H1 (cell line): Measurements from ENCODE around the gene AFF1. TPM values are rescaled to one million over a fixed set of nuclear protein-coding genes. Genes with fewer than 3 reads are reported as not detected.

Source experiments
- CTCF ChIA-PET: fragments of 300-600 bp; sonication (Branson Sonifier 250); formaldehyde crosslinking; loops from one replicate; lab custom pipeline; 2021; ENCODE audit not compliant: partially characterized antibody; lab: Charles Lee
- POLR2A ChIA-PET: fragments of 300-600 bp; sonication (Branson Sonifier 250); formaldehyde crosslinking; loops from one replicate; lab custom pipeline; 2021; ENCODE audit warnings: inconsistent platforms; ENCODE audit not compliant: partially characterized antibody; lab: Charles Lee
- DNase-seq, 2 experiments: peaks; one replicate each; pipeline versions ENCODE4 v3.0.0 to v3.0.0-alpha.2; 2010 to 2022; ENCODE audit warnings: low spot score in 2 of 2, low read depth in 1 of 2, mixed read lengths in 1 of 2
- FAIRE-seq: peaks from 2 replicates; lab custom pipeline; 2011; peaks lifted over from hg19 to GRCh38; lab: Jason Lieb, UNC
- H2AFZ ChIP-seq: 2 replicates; pipeline ENCODE4 v1.8.1; 2012; ENCODE audit warnings: low read length, inconsistent platforms
- H2AK5ac ChIP-seq: 2 replicates; pipeline ENCODE4 v1.6.1; 2013; ENCODE audit warnings: low read depth, low read length
- H2BK120ac ChIP-seq: replicated peaks from 2 replicates; pipeline ENCODE3; 2013; ENCODE audit warnings: low read depth, low read length, inconsistent platforms
- H2BK12ac ChIP-seq: 2 replicates; pipeline ENCODE4 v1.6.1; 2013; ENCODE audit warnings: low read depth, low read length
- H2BK15ac ChIP-seq: 2 replicates; pipeline ENCODE4 v1.6.1; 2013; ENCODE audit warnings: low read length
- H2BK20ac ChIP-seq: 2 replicates; pipeline ENCODE4 v1.6.1; 2013; ENCODE audit warnings: low read length
- H2BK5ac ChIP-seq: 2 replicates; pipeline ENCODE4 v1.6.1; 2013; ENCODE audit warnings: low read depth, low read length
- H3K14ac ChIP-seq: 2 replicates; pipeline ENCODE4 v1.6.1; 2013; ENCODE audit warnings: inconsistent platforms; ENCODE audit not compliant: insufficient read length
- H3K18ac ChIP-seq: 2 replicates; pipeline ENCODE4 v1.6.1; 2013; ENCODE audit warnings: low read length; ENCODE audit errors: extremely low read depth
- H3K23ac ChIP-seq: 2 replicates; pipeline ENCODE4 v1.6.1; 2013; ENCODE audit warnings: inconsistent platforms; ENCODE audit not compliant: insufficient read length
- H3K23me2 ChIP-seq: 2 replicates; pipeline ENCODE4 v1.6.1; 2013; ENCODE audit warnings: low read depth, low read length
- H3K27ac ChIP-seq: 2 replicates; pipeline ENCODE4 v1.6.1; 2011; ENCODE audit warnings: low read depth, low read length, inconsistent platforms
- H3K27me3 ChIP-seq, 4 experiments: replicated peaks in 1 of 4; 1 replicate in 1 of 4; 2 replicates in 3 of 4; pipeline versions ENCODE4 v1.6.1 to v1.8.1; 2011 to 2013; ENCODE audit warnings: low read length in 3 of 4, mild to moderate bottlenecking in 3 of 4, inconsistent platforms in 2 of 4, mixed read lengths in 2 of 4, moderate library complexity in 1 of 4; ENCODE audit not compliant: control insufficient read depth in 3 of 4, insufficient read depth in 3 of 4; ENCODE audit errors: extremely low read depth in 1 of 4
- H3K36me3 ChIP-seq, 4 experiments: 2 replicates each; pipeline versions ENCODE4 v1.6.1 to v1.8.1; 2011 to 2013; ENCODE audit warnings: mild to moderate bottlenecking in 4 of 4, low read length in 3 of 4, moderate library complexity in 2 of 4, control low read depth in 1 of 4, inconsistent platforms in 1 of 4; ENCODE audit not compliant: insufficient read depth in 4 of 4, control insufficient read depth in 2 of 4
- H3K4ac ChIP-seq: replicated peaks from 2 replicates; pipeline ENCODE3; 2013; ENCODE audit warnings: low read length, low read depth, mixed read lengths, inconsistent platforms; ENCODE audit not compliant: insufficient read length
- H3K4me1 ChIP-seq, 4 experiments: replicated peaks in 1 of 4; 1 replicate in 1 of 4; 2 replicates in 3 of 4; pipeline versions ENCODE4 v1.6.1 to v1.8.1; 2011 to 2013; ENCODE audit warnings: low read length in 3 of 4, inconsistent platforms in 2 of 4, mixed read lengths in 1 of 4; ENCODE audit not compliant: insufficient read depth in 4 of 4, control insufficient read depth in 3 of 4
- H3K4me2 ChIP-seq, 2 experiments: 2 replicates each; pipeline versions ENCODE4 v1.6.1 to v1.8.1; 2011 to 2013; ENCODE audit warnings: low read depth in 2 of 2, low read length in 2 of 2, control low read depth in 1 of 2, inconsistent platforms in 1 of 2, mild to moderate bottlenecking in 1 of 2; ENCODE audit not compliant: insufficient read depth in 1 of 2
- H3K4me3 ChIP-seq, 4 experiments: fragments of 200-600, 300-600 bp in 1 of 4; sonication (generic), shearing (Covaris generic), sonication (Bioruptor Twin) in 1 of 4; 2 replicates each; pipeline versions ENCODE4 v1.5.1 to v1.8.1; 2011 to 2016; ENCODE audit warnings: low read length in 4 of 4, low read depth in 3 of 4, control low read depth in 2 of 4, inconsistent platforms in 2 of 4, mild to moderate bottlenecking in 2 of 4, mixed read lengths in 1 of 4, moderate library complexity in 1 of 4; ENCODE audit not compliant: insufficient read depth in 2 of 4; ENCODE audit errors: extremely low read depth in 1 of 4
- H3K56ac ChIP-seq: replicated peaks from 2 replicates; pipeline ENCODE3; 2013; ENCODE audit warnings: low read depth, mild to moderate bottlenecking, mixed read lengths, low read length, inconsistent platforms; ENCODE audit not compliant: insufficient read length
- H3K79me1 ChIP-seq: 2 replicates; pipeline ENCODE4 v1.6.1; 2013; ENCODE audit warnings: low read depth, low read length, control low read depth
- H3K79me2 ChIP-seq, 2 experiments: 2 replicates each; pipeline versions ENCODE4 v1.6.1 to v1.8.1; 2012 to 2013; ENCODE audit warnings: low read length in 2 of 2, mild to moderate bottlenecking in 2 of 2, inconsistent platforms in 1 of 2; ENCODE audit not compliant: insufficient read depth in 2 of 2, control insufficient read depth in 1 of 2
- H3K9ac ChIP-seq, 4 experiments: replicated peaks in 1 of 4; 1 replicate in 1 of 4; 2 replicates in 3 of 4; pipeline versions ENCODE4 v1.6.1 to v1.8.1; 2011 to 2013; ENCODE audit warnings: low read depth in 3 of 4, low read length in 3 of 4, control low read depth in 2 of 4, mild to moderate bottlenecking in 2 of 4, moderate library complexity in 2 of 4, inconsistent platforms in 1 of 4; ENCODE audit errors: extremely low read depth in 1 of 4
- H3K9me3 ChIP-seq, 2 experiments: 2 replicates each; pipeline versions ENCODE4 v1.6.1 to v1.8.1; 2012 to 2013; ENCODE audit warnings: mild to moderate bottlenecking in 2 of 2, moderate library complexity in 2 of 2, control low read depth in 1 of 2, inconsistent platforms in 1 of 2, low read depth in 1 of 2, low read length in 1 of 2, mixed read lengths in 1 of 2; ENCODE audit not compliant: insufficient read depth in 2 of 2
- H4K20me1 ChIP-seq, 2 experiments: replicated peaks in 1 of 2; 2 replicates each; pipeline versions ENCODE3 to v1.8.1; 2011 to 2013; ENCODE audit warnings: inconsistent platforms in 2 of 2, low read length in 2 of 2, mild to moderate bottlenecking in 1 of 2; ENCODE audit not compliant: insufficient read depth in 2 of 2, control insufficient read depth in 1 of 2
- H4K5ac ChIP-seq: 2 replicates; pipeline ENCODE4 v1.6.1; 2013; ENCODE audit warnings: low read length, low read depth, mixed read lengths, inconsistent platforms; ENCODE audit not compliant: insufficient read length
- H4K8ac ChIP-seq: 2 replicates; pipeline ENCODE4 v1.8.0; 2013; ENCODE audit warnings: mild to moderate bottlenecking, moderate library complexity, low read length, inconsistent platforms; ENCODE audit not compliant: insufficient read depth; ENCODE audit errors: extremely low read depth
- H4K91ac ChIP-seq: replicated peaks from 2 replicates; pipeline ENCODE3; 2013; ENCODE audit warnings: low read length, mixed read lengths, inconsistent platforms; ENCODE audit not compliant: insufficient read length
- ASH2L ChIP-seq: fragments of 200-600, 300-600 bp; sonication (generic); IDR thresholded peaks from one replicate; pipeline ENCODE4 v1.7.1; 2017; ENCODE audit warnings: low read length
- CBX8 ChIP-seq: fragments of 300-800, 300-1000 bp; sonication (generic); IDR thresholded peaks from 2 replicates; pipeline ENCODE4 v1.7.1; 2016; ENCODE audit warnings: low read depth, low read length, borderline replicate concordance
- CHD1 ChIP-seq: IDR thresholded peaks from 2 replicates; pipeline ENCODE4 v1.6.1; 2012; ENCODE audit warnings: low read depth, low read length, improper control_type of control experiment
- FOSL1 ChIP-seq: IDR thresholded peaks from 2 replicates; pipeline ENCODE4 v1.6.1; 2011; ENCODE audit warnings: mild to moderate bottlenecking, low read depth, low read length, moderate library complexity; ENCODE audit not compliant: insufficient read depth
- KDM5A ChIP-seq: fragments of 200-600 bp; IDR thresholded peaks from 2 replicates; pipeline ENCODE4 v1.7.1; 2012; ENCODE audit warnings: mild to moderate bottlenecking, low read length, inconsistent platforms, mixed read lengths
- NRF1 ChIP-seq: IDR thresholded peaks from 2 replicates; pipeline ENCODE4 v1.6.1; 2011; ENCODE audit warnings: mild to moderate bottlenecking, low read depth, low read length, improper control_type of control experiment
- SAP30 ChIP-seq: fragments of 300-600 bp; sonication (generic); IDR thresholded peaks from 2 replicates; pipeline ENCODE4 v1.7.1; 2012; ENCODE audit warnings: low read length, moderate library complexity, mild to moderate bottlenecking, inconsistent platforms; ENCODE audit not compliant: insufficient read depth, insufficient replicate concordance
- SP1 ChIP-seq: IDR thresholded peaks from 2 replicates; pipeline ENCODE4 v1.6.1; 2011; ENCODE audit warnings: low read depth, low read length
- ZNF274 ChIP-seq: IDR thresholded peaks from 2 replicates; pipeline ENCODE4 v1.7.0; 2012; ENCODE audit warnings: low read length, borderline replicate concordance; ENCODE audit errors: extremely low read depth
- WGBS, 2 experiments: shearing (Covaris generic) in 1 of 2; methylation state at CpG; one replicate each; pipeline versions ENCODE4 v1.1.6 to v1.1.7; 2013 to 2015; ENCODE audit warnings: low lambda C conversion rate in 2 of 2, mixed read lengths in 2 of 2, inconsistent platforms in 1 of 2, low coverage in 1 of 2, missing lambda C conversion rate in 1 of 2; ENCODE audit not compliant: insufficient replicate concordance in 2 of 2, insufficient coverage in 1 of 2, insufficient read length in 1 of 2; ENCODE audit errors: extremely low coverage in 1 of 2, missing lambda C conversion rate in 1 of 2; 5-methylcytosine and 5-hydroxymethylcytosine counted together
- polyA plus RNA-seq, 7 experiments: library from polyadenylated mRNA; depleted of rRNA in 3 of 7; stranded (reverse) in 5 of 7; unstranded in 2 of 7; fragments of >200 nt in 5 of 7; fragments of 200-250 nt in 2 of 7; gene quantifications; 1 replicate in 5 of 7; 2 replicates in 1 of 7; 4 replicates in 1 of 7; pipeline versions ENCODE4 v1.2.1 to v1.2.3, GENCODE V29; 2011 to 2013; ENCODE audit warnings: missing spikeins in 2 of 7, mixed read lengths in 2 of 7
- total RNA-seq: library from RNA; stranded (reverse); fragmentation: NEBNext Ultra II Directional; extraction: Animal tissue kit (Norgen Biotek cat#: 25700); gene quantifications from 2 replicates; pipeline ENCODE4 v1.2.1, GENCODE V29; 2021
- TF ChIP-seq, protein P1 (sequence below): IDR thresholded peaks from 2 replicates; pipeline ENCODE4 v1.6.1; 2012; ENCODE audit warnings: inconsistent platforms
- TF ChIP-seq, protein P2 (sequence below): IDR thresholded peaks from 2 replicates; pipeline ENCODE4 v1.6.1; 2011; ENCODE audit warnings: low read depth, mild to moderate bottlenecking, low read length; ENCODE audit not compliant: insufficient read depth
- TF ChIP-seq, protein P3 (sequence below): IDR thresholded peaks from 2 replicates; pipeline ENCODE4 v1.6.1; 2012; ENCODE audit warnings: inconsistent platforms

The AFF1 gene
- total and polyA plus RNA-seq, 2 of the 8 experiments (the other 6 are each of a cell fraction or from before 2014, with no cell fraction given): 14.8 to 85.5 TPM

DNA sequence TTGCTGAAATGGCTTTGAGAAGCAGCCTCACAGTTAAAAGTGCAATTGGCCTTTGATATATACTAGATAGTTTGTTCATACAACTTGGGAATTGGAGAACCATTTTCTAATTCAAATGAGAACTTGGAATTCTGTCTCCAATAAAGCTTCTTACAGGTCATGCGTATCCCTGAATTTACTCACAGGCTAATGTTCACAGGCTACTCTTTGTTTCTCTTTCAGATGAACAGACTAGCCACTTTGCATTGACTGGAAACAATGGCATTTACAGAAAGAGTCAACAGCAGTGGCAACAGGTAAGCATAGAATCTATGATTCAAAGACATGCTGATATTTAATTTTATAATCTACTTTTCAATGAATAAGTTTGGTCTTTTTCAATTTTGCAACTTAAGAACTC lies 13.5 kb downstream of the AFF1 start:
- peaks cover 0 to 57% of the 10 kb centered on the region in 2 experiments; a peak in 3 of 4 replicates for H3K79me2 ChIP-seq
- CTCF ChIA-PET: interaction anchor here (1.1 to 2.1 kb wide), 2 partner anchors 12 to 26 kb away, joined by 3 to 6 read pairs; no protein-coding TSS in a partner anchor
- H3K9ac ChIP-seq: no peak overlapping the region
- H3K56ac ChIP-seq: no peak overlapping the region
- peaks cover 0 to 9% (median 0%) of the 10 kb centered on the region in 4 experiments; a peak in 1 of 8 replicates for H3K36me3 ChIP-seq
- no peak overlapping the region for H2BK15ac ChIP-seq
- H3K27me3 ChIP-seq: no peaks in the 10 kb centered on the region
- H2AFZ ChIP-seq: no peak overlapping the region
- no peak overlapping the region for H3K4ac ChIP-seq
- H2BK120ac ChIP-seq: no peak overlapping the region
- peak overlapping the region; percentile 48 to 50 for H3K4me2 ChIP-seq
- WGBS, 2 experiments: 11% methylated on average over 1 of the region's 1 CpG; no CpG with 5 or more reads in 1 of the 2 experiments
- H3K18ac ChIP-seq: no peak overlapping the region
- H2BK12ac ChIP-seq: no peak overlapping the region
- DNase-seq: no peak
- H4K20me1 ChIP-seq: no peaks in the 10 kb centered on the region
- H2BK20ac ChIP-seq: 0 out of 2 replicates have a peak overlapping the region, but pooled peaks have one; percentile 2
- peak overlapping the region; percentile 34 for H4K5ac ChIP-seq
- POLR2A ChIA-PET: interaction anchor here (1.5 to 19.7 kb wide), 3 partner anchors 4 to 58 kb away, joined by 5 to 319 read pairs (median 319); partner anchors contain the start of gene AFF1
- no peak for FAIRE-seq
- no peak overlapping the region for H4K8ac ChIP-seq
- no peaks in the 10 kb centered on the region for H3K9me3 ChIP-seq
- H3K79me1 ChIP-seq: peaks cover 6% of the 10 kb centered on the region; the same call in 1 of the 2 replicates
- peaks cover 2 to 42% (median 25%) of the 10 kb centered on the region in 4 experiments for H3K4me1 ChIP-seq
- H3K14ac ChIP-seq: no peak overlapping the region
- H3K23ac ChIP-seq: no peak overlapping the region
- no peak overlapping the region for H3K27ac ChIP-seq
- no peak overlapping the region for H2AK5ac ChIP-seq
- H3K4me3 ChIP-seq: peak overlapping the region in 1 of 4 experiments; percentile 43; a peak in 2 of 8 replicates
- no peaks in the 10 kb centered on the region for H3K23me2 ChIP-seq
- no peak overlapping the region; the same call in 1 of the 2 replicates for H2BK5ac ChIP-seq
- no peak overlapping the region for H4K91ac ChIP-seq
- TF ChIP-seq FOSL1 (no peak), SAP30 (no peak), SP1 (no peak), CBX8 (no peak), NRF1 (no peak), KDM5A (no peak), CHD1 (no peak), ASH2L (no peak), ZNF274 (no peak)
- TF ChIP-seq, protein P1, sequence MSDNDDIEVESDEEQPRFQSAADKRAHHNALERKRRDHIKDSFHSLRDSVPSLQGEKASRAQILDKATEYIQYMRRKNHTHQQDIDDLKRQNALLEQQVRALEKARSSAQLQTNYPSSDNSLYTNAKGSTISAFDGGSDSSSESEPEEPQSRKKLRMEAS: no peak
- TF ChIP-seq, protein P2, sequence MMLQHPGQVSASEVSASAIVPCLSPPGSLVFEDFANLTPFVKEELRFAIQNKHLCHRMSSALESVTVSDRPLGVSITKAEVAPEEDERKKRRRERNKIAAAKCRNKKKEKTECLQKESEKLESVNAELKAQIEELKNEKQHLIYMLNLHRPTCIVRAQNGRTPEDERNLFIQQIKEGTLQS: no peak
- TF ChIP-seq, protein P3, sequence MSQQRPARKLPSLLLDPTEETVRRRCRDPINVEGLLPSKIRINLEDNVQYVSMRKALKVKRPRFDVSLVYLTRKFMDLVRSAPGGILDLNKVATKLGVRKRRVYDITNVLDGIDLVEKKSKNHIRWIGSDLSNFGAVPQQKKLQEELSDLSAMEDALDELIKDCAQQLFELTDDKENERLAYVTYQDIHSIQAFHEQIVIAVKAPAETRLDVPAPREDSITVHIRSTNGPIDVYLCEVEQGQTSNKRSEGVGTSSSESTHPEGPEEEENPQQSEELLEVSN: no peak
